Measurements from ENCODE around the gene PPM1A.
"Not testable (repeated sequence)": the region's sequence is repeated elsewhere in the genome, so short reads cannot be mapped to it uniquely, and the experiment has no call there.

Gene PPM1A

DNA sequence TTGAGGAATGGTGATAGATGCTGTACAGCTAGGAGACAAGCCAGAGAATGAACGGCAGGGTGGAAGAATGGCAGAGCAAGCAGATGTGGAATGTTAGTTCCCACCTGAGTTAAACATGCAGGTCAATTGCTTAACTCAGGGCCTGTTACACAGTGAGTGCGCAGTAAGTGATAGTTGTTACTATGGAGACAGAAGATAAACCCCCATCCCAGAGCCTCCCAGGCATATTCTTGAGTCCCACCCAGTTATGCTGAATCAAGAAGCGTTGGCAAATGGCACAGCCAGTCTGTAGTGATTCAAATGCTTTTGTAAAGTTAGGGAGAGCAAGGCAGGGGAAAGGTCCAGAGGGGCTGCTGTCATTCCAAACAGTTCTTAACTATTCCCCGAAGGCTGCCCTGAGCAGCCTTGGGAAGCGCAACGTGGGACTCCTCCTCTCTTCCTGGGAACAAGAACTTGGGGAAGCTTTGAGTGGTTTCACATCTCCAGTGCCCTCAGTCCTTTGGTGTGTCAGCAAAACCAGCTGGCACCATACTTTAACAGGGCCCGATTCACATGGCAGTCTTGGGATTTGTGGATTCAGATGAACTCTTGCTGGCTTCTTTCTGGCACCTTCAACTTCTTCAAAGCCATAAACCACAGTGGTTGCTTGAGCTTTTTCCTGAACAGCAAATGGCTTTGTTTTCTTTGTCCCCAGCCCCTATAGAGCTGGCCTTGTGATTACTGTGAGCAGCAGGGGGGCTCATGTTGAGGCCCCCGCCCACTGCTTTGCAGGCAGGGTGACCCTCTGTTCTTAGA is 66.4 kb downstream of the PPM1A start:
- TF ChIP-seq, protein P1, sequence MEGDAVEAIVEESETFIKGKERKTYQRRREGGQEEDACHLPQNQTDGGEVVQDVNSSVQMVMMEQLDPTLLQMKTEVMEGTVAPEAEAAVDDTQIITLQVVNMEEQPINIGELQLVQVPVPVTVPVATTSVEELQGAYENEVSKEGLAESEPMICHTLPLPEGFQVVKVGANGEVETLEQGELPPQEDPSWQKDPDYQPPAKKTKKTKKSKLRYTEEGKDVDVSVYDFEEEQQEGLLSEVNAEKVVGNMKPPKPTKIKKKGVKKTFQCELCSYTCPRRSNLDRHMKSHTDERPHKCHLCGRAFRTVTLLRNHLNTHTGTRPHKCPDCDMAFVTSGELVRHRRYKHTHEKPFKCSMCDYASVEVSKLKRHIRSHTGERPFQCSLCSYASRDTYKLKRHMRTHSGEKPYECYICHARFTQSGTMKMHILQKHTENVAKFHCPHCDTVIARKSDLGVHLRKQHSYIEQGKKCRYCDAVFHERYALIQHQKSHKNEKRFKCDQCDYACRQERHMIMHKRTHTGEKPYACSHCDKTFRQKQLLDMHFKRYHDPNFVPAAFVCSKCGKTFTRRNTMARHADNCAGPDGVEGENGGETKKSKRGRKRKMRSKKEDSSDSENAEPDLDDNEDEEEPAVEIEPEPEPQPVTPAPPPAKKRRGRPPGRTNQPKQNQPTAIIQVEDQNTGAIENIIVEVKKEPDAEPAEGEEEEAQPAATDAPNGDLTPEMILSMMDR (IDR thresholded peaks at IDR 0.05; ENCODE audit: extremely low read depth, missing control alignments) = no peak
- no peak for DNase-seq (ENCODE audit: low spot score)

DNA sequence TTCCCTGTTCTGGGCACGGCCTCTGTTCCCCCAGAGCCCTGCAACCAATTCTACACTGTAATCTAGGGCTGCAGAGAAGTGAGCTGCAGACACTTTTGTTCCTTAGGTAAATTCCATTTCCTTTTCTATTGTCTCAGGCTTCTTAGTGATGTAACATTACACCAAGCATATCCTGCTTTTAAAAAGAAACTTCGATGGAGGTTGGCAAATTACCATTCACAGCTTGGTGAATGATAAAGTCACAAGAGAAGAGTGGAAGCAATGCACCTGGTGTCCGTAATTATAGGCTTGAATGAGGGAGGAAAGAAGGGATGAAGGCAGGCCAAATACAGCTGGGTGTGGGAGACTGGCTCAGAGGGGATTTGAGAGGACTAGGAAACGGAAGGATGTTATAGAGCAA is 68.6 kb downstream of the PPM1A start:
- no peak for DNase-seq (ENCODE audit: low spot score)
- TF ChIP-seq, protein P1 (IDR thresholded peaks at IDR 0.05; ENCODE audit: extremely low read depth, missing control alignments) = no peak

DNA sequence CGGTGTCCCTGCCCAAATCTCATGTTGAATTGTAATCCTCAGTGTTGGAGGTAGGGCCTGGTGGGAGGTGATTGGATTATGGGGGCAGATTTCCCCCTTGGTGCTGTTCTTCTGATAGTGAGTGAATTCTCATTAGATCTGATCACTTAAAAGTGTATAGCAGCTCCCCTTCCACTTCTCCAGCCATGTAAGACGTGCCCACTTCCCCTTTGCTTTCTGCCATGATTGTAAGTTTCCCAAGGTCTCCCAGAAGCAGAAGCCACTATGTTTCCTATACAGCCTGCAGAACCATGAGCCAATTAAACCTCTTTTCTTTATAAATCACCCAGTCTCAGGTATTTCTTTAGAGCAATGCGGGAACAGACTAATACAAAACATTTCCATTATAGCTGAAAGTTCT is 71.8 kb downstream of the PPM1A start:
- not testable (repeated sequence) for DNase-seq (ENCODE audit: low spot score)

DNA sequence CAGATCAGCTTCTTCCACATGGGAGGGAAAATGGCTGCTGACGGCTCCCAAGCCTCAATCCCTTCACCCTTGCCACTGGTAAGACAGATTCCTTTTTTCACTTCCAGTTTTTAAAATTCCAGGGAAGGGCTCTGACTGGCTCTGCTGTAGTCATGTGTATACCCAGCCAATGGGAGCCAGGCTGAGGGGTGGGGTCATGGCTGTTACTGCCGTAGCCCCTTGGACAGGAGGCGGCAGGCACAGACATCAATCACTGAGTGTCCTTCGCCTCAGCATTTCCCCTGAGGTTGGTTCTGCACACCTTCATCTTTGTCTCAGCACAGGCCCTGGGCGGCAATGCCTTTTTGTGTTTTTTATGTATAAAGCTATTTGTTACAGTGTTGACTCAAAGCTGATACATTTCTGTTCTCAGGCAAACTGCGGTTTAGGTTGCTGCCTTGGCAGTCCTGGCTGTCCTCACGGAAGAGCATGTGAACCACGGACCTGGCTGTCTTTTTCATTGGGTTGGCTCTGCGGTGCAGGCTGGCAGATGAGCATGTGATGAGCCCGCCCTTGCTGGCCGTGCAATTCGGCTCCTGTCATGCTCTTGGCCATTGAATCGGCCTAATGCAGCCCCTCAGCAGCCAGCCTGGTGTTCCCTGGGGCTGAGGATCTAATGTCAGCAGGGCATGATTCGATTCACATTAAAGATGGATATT is 74.3 kb downstream of the PPM1A start:
- TF ChIP-seq, protein P1 (IDR thresholded peaks at IDR 0.05; ENCODE audit: extremely low read depth, missing control alignments) = no peak
- DNase-seq (ENCODE audit: low spot score) = no peak

DNA sequence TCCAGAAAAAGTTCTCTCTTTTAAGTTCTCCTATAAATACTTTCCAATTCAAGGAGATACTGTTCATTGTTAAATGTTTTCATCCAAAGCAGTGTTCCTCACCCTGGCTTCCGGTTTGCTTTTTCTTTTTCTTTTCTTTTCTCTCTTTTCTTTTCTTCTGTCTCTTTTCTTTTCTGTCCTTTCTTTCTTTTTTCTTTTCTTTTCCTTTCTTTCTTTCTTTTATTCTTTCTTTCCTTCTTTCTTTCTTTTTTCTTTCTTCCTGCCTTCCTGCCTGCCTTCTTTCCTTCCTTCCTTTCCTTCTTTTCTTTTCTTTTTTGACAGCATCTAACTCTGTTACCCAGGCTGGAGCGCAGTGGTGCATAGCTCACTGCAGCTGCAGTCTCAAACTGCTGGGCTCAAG is 75.8 kb downstream of the PPM1A start:
- DNase-seq (ENCODE audit: low spot score) = no peak
- TF ChIP-seq, protein P1 (IDR thresholded peaks at IDR 0.05; ENCODE audit: extremely low read depth, missing control alignments) = no peak

DNA sequence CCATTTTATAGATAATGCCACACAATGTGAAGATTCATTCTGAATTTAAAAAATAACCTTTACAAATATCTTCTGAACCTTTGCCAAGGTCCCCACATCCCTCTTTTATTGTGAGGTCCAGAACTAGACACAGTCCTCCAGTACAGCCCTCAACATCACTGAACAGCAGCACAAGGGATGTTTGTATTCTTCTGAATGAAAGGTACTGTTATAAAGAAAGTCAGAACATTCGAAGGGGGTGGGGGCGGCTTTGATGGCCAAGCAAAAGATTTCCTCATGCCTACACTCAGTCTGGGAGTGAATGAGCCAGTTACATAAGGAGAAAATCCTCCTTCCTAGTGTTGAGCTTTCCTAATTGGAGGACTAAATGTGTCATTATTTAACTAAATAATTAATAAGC is 77.3 kb downstream of the PPM1A start:
- DNase-seq (ENCODE audit: low spot score) = no peak
- TF ChIP-seq, protein P1 (IDR thresholded peaks at IDR 0.05; ENCODE audit: extremely low read depth, missing control alignments) = no peak

DNA sequence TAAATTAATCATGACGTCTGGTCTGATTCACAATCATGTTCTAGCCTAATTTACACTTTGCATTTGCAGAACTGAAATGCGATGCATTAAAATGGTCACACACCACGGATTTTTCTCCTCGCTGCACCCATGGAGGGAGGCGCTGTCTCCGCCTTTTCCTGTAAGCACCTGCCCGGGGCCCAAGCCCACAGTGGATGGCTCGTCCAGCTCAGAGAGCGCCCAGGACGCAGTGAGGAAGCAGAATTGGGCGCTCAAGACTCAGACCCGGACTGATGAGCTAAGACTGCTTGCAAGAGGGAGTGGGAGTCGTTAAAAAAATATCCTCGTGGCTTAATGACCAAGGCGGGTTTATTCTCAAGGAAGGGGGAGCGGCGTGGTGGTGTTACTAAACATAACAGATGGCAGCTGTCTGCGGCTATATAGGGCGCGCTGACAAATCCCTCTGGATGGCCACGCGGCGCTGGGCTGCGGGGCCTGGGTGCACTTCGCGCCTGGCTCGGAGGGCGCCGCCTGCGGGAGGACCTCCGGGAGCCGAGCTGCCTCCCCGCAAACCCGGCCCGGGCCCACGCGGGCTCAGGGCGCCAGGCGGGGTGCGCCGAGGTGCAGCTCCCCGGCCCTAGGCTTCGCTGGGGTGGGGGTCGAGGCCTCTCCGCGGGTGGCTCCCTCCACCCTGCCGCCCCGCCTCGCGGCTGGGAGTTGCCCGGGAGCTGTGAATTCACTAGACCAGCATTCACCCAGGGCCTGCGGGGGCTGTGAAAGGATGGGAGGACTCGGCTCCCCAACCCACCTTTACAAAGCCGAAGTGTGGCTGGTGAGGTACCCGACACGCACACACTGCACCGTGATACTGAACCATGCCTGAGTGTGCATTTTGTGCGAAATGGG is 78.7 kb downstream of the PPM1A start:
- peak; percentile 78 for DNase-seq (ENCODE audit: low spot score)
- TF ChIP-seq, protein P1 (IDR thresholded peaks at IDR 0.05; ENCODE audit: extremely low read depth, missing control alignments) = peak; percentile 0

Measured in GM20000 (cell line).